NCI-H345 treated with DMSO at 0.1 percent for 48 hours (cell line): Measurements from ENCODE around the gene ECE1.
"Not testable (repeated sequence)": the region's sequence is repeated elsewhere in the genome, so short reads cannot be mapped to it uniquely, and the experiment has no call there.

Experiments used
- DNase-seq: peaks from one replicate; lab custom pipeline; 2025; ENCODE audit not compliant: unreplicated experiment; lab: John Stamatoyannopoulos, UW

The ECE1 gene

GRCh38 chr1:21188235-21188634 is 102.0 kb downstream of the ECE1 start:
- DNase-seq = no peak

DNA sequence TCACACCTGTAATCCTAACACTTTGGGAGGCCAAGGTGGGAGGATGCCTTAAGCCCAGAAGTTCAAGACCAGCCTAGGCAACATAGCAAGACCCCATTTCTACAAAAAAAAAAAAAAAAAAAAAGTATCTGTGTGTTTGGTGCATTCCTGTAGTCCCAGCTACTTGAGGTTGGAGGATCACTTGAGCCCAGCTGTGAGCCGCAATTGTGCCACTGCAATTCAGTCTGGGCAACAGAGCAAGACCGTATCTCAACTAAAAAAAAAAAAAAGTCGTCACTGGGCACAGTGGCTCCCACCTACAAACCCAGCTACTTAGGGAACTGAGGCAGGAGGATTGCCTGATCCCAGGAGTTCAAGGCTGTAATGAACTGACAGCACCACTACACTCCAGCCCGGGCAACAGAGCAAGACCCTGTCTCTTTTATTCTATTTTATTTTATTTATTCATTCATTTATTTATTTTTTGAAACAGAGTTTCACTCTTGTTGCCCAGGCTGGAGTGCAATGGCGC is 105.0 kb downstream of the ECE1 start:
- no peak for DNase-seq

- DNase-seq = no peak
Observed at GRCh38 chr1:21184276-21184675, 106.0 kb downstream of the ECE1 start.

DNA sequence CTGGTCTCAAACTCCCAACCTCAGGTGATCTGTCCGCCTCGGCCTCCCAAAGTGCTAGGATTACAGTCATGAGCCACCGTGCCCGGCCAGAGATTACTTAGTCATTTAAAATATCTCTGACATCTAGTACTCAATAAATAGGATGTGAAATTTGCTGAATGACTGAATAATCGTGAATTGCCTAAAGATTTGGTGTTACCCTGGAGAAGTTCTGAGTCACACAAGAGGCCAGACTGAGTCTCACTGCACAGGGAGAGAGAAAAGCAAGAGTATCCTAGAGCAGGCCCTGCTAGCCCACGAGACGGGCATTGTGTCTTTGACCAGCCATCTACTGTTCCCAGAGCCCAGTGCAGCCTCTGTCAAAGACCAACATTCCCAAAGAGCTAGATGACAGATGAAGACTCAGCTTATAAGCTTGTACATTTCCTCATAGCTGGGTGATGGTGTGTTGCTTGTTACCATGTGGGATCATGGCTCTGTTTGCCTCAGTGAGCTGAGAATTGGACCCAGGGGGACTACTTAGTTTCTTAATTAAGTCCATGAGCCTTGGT is 108.0 kb downstream of the ECE1 start:
- DNase-seq = no peak

DNA sequence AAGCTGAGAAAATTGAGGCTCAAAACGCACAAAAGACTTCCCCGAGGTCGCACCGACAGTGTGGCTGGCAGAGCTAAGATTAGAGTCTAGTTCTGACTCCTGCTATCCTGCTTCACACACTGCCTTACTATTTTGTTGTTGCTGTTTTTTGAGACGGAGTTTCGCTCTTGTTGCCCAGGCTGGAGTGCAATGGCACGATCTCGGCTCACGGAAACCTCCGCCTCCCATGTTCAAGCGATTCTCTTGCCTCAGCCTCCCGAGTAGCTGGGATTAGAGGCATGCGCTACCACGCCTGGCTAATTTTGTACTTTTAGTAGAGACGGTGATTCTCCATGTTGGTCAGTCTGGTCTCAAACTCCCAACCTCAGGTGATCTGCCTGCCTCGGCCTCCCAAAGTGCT is 112.0 kb downstream of the ECE1 start:
- not testable (repeated sequence) for DNase-seq

- peak; percentile 97 for DNase-seq
Observed at GRCh38 chr1:21176586-21177555, 113.4 kb downstream of the ECE1 start, which contains the start of gene EIF4G3. EIF4G3 (minus strand) TSS chr1:21176897; CDS start chr1:21002742, 174,155 bp downstream.

DNA sequence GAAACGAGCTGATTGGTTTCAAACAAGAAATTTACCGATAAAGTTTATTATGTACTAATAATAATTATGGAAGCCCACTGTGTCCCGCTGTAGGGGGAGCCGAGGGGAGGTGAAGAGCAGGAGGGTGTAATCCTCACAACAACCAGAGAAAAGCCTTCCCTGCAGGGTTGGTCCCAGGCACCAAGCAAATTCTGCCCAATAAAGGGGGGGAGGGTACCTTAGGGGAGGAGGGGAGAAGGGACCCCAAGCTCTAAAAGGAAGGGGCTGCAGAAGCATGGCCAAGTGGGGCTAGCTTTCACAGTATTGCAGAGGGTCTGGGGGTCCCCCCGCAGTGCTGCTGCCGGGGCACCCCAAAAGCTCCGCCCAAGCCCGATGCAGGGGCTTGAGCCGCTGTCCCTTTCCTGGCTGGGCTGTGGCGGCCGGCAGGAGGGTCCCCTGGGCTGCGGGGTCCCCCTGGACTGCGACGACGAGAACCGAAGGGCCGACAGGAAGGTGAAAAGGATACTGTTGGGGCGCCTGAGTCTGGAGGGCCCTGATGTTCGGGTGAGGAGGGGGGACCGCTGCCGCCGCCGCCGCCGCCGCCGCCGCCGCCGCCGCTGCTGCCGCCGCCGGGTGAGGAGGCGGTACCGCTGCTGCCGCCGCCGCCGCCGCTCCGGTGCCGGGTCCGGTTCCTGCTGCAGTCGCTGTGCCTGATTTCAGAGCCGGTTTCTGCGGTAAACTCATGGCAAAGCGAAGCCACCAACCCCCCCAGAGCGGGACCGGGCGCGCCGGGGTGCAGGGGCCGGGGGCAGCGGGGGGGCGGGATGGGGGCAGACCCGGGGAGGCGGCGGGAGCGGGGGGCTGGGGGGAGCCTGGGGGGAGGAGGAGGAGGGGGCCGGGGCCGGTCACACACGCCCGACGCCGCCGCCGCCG is 114.3 kb downstream of the ECE1 start:
- peak; percentile 9 for DNase-seq

DNA sequence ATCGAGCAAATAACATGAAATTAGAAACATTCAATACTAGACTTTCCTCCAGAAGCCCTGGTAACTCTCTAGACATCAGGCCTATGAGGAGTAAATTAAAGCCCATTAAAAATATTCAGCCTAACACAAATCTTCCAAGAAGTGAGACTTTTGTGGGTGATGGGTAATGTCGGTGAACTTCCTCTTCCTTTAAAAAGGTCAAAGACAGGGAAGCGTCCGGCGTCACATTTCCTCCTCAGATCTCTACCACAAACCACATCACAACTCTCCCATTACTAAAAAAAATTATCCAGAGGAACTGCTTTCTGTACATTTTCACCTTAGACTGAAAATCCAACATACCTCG is 115.0 kb downstream of the ECE1 start:
- no peak for DNase-seq

DNA sequence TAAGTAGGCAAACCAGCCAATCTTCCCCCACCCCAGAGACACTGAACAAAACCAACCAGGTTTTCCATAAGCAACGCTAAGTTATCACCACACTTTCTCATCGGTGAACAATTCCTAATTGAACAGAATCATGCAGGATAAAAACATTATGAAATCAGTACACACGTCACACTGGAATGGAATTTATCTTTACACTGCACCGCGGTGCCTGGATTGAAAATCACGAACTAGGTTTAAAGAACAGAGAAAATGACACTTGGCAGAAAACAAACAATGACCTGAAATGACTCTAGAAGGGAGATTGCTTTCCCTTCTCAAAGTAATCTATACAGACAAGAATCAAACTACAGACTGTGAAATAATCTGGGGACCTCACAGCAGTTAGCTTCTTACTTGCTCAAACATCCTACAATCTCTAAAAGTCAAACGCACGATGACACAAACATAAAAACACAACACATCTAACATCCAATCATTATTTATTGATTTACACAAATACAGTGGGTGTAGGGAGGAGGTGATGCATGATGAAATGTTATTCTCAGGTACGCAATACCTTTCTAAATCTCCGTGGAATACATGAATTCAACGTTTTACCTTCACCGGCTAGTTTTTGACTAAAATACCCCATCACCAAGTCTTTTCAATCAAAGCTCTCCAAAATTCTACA is 115.5 kb downstream of the ECE1 start:
- no peak for DNase-seq

GRCh38 chr1:21174230-21174629 is 116.0 kb downstream of the ECE1 start:
- no peak for DNase-seq

DNA sequence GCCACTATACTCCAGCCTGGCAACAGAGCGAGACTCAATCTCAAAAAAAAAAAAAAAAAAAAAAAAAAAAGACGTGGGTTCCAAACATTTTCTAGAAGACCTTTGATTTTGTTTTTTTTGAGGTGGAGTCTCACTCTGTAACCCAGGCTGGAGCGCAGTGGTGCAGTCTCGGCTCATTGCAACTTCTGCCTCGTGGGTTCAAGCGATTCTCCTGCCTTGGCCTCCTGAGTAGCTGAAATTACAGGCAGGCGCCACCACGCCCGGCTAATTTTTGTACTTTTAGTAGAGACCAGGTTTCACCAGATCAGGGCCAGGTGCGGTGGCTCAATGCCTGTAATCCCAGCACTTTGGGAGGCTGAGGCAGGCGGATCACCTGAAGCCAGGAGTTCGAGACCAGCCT is 117.2 kb downstream of the ECE1 start:
- not testable (repeated sequence) for DNase-seq

DNA sequence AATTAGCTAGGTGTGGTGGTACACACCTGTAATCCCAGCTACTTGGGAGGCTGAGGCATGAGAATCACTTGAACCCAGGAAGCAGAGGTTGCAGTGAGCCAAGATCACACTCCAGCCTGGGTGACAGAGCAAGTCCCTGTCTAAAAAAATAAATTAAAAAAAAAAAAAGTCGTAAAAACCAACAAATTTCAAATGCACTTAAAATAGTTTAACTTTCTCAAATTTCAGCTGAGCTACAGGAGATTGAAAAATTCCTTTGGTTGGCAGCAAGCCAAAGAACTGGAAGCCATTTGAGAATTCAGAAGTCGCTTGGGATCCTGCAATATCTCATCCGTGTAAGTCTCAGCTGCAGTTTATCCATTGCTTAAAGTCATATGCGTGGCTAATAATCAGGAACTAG is 119.4 kb downstream of the ECE1 start:
- not testable (repeated sequence) for DNase-seq

DNA sequence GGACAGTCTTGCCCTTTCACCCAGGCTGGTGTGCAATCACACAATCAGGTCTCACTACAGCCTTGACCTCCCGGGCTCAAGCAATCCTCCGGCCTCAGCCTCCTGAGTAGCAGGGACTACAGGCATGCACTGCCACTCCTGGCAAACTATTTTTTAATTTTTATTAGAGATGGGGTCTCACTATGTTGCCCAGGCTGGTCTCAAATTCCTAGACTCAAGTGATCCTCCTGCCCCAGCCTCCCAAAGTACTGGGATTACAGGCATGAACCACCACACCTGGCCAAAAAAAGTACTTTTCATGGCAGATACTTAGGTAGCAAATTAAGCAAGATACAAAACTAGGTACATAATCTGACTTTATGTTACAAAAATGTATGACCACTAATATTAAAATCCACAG is 121.8 kb downstream of the ECE1 start:
- DNase-seq = no peak
